Liver (tissue), 3 donors: Measurements from ENCODE around the gene TSPAN5.
"Not testable (repeated sequence)": the region's sequence is repeated elsewhere in the genome, so short reads cannot be mapped to it uniquely, and the experiment has no call there.

Experiments used
- CTCF ChIP-seq: fragments of 150-350 bp; IDR thresholded peaks from 2 replicates; pipeline ENCODE4 v1.5.1; 2017; ENCODE audit warnings: improper control_type of control experiment, low read depth, low read length; ENCODE audit not compliant: missing input control
- JUND ChIP-seq, 2 donors: IDR thresholded peaks; 2 replicates each; pipeline ENCODE4 v1.6.1; 2016; ENCODE audit warnings: antibody characterized with exemption in 2 of 2
- TAF1 ChIP-seq: conservative IDR thresholded peaks from 2 replicates; pipeline ENCODE4 v1.6.1; 2016; ENCODE audit warnings: antibody characterized with exemption, mild to moderate bottlenecking
- donor health status: healthy.
- donor health status: healthy.

GRCh38 chr4:98461121-98461865 lies 197.1 kb downstream of the TSPAN5 start:
- not testable (repeated sequence) for TF ChIP-seq JUND (IDR thresholded peaks at IDR 0.05); TAF1; CTCF
